Motor neuron (in vitro differentiated cells): ENCODE data around the gene ZNF445. TPM values are rescaled to one million over a fixed set of nuclear protein-coding genes. Genes with fewer than 3 reads are reported as not detected.
A peak's percentile ranks its signal among the peaks of the same experiment; 100 is the strongest.

Source experiments
- ATAC-seq, 8 experiments: fragments of 200-7000 bp; cut with Tn5 transposase; replicated peaks in 6 of 8; 2 replicates each; pipeline ENCODE4 v1.8.0; 2021; ENCODE audit warnings: mild to moderate bottlenecking in 8 of 8, moderate library complexity in 8 of 8
- H3K27ac ChIP-seq, 2 donors: fragments of 250-450 bp; sonication (Bioruptor Pico); 2 replicates each; pipeline ENCODE4 v1.9.0; 2021; ENCODE audit warnings: antibody characterized with exemption in 2 of 2, mild to moderate bottlenecking in 2 of 2, moderate library complexity in 1 of 2
- H3K4me1 ChIP-seq, 2 donors: fragments of 250-450 bp; sonication (Bioruptor Pico); replicated peaks in 1 of 2; 2 replicates each; pipeline ENCODE4 v1.6.1; 2021; ENCODE audit warnings: antibody characterized with exemption in 2 of 2, mild to moderate bottlenecking in 2 of 2, moderate library complexity in 1 of 2
- H3K4me3 ChIP-seq, 5 donors: fragments of 250-450 bp; sonication (Bioruptor Pico); 2 replicates each; pipeline ENCODE4 v1.9.0; 2021; ENCODE audit warnings: antibody characterized with exemption in 5 of 5, mild to moderate bottlenecking in 5 of 5, moderate library complexity in 4 of 5
- WGBS, 10 experiments: fragments of 450-650 bp; shearing (Covaris generic); methylation state at CpG; one replicate each; pipeline ENCODE4 v1.0.0; 2022; 5-methylcytosine and 5-hydroxymethylcytosine counted together
- in situ Hi-C, 9 experiments: fragments of 400-800 bp; cut with MboI; loops; one replicate each; pipeline ENCODE4 v1.15.0; 2021; ENCODE audit warnings: low sequenced_read_pairs in 9 of 9, low pct_unique_long_range_greater_than_20kb in 2 of 9; ENCODE audit not compliant: unreplicated experiment in 9 of 9
- total RNA-seq, 8 experiments: library from RNA; unstranded; fragments of 300-600 nt; gene quantifications; 2 replicates each; pipeline versions ENCODE4 v1.2.3 to v1.2.4, GENCODE V29; 2022

The ZNF445 gene
- total RNA-seq, 8 experiments from 2014 or later = 3.4 to 19.6 (median 15.7) TPM

DNA sequence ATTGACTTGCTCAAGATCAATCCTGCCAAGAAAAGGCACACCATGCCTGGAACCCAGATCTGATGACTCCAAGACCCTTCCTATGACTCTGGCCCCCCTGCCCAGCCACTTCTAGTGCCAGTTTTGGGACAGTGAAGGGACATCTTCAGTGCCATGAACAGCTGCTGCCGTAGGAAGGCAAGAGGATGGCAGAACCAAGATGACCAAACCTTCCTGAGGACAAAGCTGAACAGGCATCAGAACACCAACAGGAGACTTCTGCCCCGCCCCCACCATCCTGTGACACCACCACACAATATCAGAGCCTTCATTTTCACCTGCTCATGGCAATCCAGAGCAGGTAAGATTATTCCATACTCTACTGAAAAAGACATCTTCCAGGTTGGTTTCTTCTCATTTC lies 33.0 kb downstream of the ZNF445 start:
- in situ Hi-C loops = no loop called here
- ATAC-seq = no peak
- H3K27ac ChIP-seq = no peak overlapping the region
- H3K4me1 ChIP-seq = no peaks in the 10 kb centered on the region
- H3K4me3 ChIP-seq = no peak overlapping the region
- 94 to 100% (median 100%) methylated on average over 1 to 2 of the region's 2 CpGs; no CpG with 5 or more reads in 5 of the 10 experiments for WGBS, 10 experiments

DNA sequence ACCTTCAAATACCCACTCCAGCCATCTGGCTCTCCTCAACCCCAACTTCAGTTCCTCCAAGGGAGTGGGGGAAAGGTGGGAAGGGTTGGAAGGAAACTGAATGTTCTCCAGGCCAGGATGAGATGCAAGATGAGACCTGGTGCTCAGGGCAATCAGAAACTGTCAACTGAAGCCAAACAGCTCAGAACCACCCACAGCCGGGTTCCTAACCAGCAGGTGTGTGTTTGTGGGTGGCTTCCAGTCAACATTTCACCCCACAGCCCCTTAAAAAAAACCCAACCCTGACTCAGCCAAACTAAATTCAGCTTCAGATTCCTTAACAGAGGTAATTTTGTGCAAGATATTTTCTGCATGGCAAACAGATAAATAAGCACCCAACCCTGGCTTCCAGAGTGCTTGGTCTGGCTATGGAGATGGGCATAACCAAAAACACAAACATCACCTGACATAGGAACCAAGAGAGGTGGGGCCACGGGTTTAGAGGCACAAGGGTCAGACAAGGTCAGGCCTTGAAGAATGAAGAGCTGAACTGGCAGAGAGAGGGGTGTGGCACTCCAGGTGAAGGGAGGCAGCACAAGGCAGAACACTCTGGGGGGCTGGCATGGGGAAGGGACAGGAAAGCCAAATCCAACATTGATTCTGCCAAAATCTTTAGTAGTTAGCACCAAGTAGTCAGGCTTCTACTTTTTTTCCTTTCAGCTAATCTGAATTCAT lies 34.7 kb downstream of the ZNF445 start:
- H3K27ac ChIP-seq = no peak overlapping the region
- no peak overlapping the region for H3K4me3 ChIP-seq
- in situ Hi-C loops = no loop called here
- no peaks in the 10 kb centered on the region for H3K4me1 ChIP-seq
- WGBS, 10 experiments = 71 to 100% (median 100%) methylated on average over 1 to 2 of the region's 2 CpGs; no CpG with 5 or more reads in 7 of the 10 experiments
- ATAC-seq = no peak

DNA sequence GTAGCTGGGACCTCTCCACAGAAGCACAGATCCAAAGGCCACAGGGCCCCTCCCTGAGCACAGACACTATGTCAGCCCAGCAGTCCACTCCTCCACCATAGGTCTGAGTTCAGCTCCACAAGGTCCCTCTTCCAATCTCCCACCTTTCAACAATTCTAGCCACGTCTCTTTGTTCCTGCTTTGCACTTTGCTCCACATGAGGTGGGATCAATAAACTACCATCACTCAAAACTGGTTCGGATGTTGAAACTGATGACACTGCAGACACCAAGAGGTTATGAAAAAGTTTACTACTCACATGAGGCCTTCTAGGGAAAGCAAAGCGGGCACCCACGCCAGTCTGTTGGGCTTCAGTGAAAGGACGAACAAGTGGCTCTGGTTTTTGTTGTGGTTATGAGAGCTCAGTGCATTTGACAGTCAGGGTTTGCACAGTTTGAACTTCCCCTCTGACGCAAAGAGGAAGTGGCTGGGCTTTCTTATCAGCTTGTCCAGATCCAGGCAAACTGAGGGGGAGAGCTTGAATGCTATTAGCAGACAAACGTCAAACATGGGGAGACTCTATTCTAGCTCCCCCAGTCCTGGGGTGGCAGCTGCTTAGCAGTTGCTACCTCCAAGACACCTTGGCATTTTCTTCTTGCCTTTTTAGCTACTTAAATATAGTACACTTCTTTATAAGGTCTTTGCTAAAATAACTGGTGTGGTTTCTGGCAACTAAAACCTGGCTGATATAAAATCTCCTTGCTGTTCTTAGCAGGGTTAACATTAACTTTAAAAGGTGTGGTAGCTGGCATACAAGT lies 37.8 kb downstream of the ZNF445 start:
- ATAC-seq = no peak
- WGBS, 10 experiments = 20 to 100% (median 85%) methylated on average over 1 to 6 of the region's 7 CpGs; no CpG with 5 or more reads in 2 of the 10 experiments
- H3K27ac ChIP-seq = no peak overlapping the region
- H3K4me1 ChIP-seq = no peaks in the 10 kb centered on the region
- in situ Hi-C loops = no loop called here
- no peak overlapping the region for H3K4me3 ChIP-seq

DNA sequence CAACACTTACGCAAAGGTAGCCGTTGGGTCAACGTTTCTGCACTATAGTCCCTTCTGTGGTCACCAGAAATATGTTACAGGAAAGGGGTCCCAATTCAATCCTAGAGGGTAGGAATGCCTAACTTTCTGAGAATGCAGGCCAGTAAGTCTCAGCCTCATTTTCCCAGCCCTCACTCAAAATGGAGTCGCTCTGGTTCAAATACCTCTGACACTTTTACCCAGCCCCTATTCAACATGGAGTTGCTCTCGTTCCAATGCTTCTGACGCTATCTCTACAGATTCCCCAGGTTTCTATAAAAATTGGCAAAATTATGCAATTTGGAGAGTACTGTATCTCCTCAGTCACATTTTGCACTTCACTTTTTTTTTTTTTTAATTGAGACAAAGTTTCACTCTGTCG lies 39.7 kb downstream of the ZNF445 start:
- H3K27ac ChIP-seq = no peak overlapping the region
- H3K4me1 ChIP-seq = no peaks in the 10 kb centered on the region
- in situ Hi-C loops = no loop called here
- no peak overlapping the region for H3K4me3 ChIP-seq
- ATAC-seq = no peak
- WGBS, 10 experiments = 81 to 100% (median 96%) methylated on average over 1 to 5 of the region's 7 CpGs; no CpG with 5 or more reads in 5 of the 10 experiments

DNA sequence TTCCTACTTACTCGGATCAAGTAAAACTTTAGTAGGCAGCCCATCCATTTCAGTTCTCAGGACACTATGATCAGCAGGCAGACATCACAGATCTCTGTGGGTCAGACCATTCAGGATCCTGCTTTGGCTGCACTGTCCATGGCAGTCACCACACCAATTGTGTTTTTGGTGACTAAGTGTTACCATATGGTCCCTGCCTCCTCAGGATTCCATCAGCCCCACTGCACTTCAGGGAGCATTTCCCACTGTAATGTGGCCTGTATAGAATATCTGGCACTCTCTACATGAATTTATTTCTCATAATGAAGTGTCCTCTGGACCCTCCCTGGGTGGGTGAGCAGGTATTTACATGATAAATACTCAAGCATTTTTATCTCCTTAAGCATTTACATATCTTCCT lies 41.3 kb downstream of the ZNF445 start:
- in situ Hi-C loops = no loop called here
- Histone ChIP-seq H3K4me1 (no peaks in the 10 kb centered on the region), H3K4me3 (no peak overlapping the region), H3K27ac (no peak overlapping the region)
- peak in 3 of 8 experiments; percentile 59 to 68 (median 65) for ATAC-seq
- 0 to 100% (median 67%) methylated on average over 1 of the region's 1 CpG; no CpG with 5 or more reads in 5 of the 10 experiments for WGBS, 10 experiments

DNA sequence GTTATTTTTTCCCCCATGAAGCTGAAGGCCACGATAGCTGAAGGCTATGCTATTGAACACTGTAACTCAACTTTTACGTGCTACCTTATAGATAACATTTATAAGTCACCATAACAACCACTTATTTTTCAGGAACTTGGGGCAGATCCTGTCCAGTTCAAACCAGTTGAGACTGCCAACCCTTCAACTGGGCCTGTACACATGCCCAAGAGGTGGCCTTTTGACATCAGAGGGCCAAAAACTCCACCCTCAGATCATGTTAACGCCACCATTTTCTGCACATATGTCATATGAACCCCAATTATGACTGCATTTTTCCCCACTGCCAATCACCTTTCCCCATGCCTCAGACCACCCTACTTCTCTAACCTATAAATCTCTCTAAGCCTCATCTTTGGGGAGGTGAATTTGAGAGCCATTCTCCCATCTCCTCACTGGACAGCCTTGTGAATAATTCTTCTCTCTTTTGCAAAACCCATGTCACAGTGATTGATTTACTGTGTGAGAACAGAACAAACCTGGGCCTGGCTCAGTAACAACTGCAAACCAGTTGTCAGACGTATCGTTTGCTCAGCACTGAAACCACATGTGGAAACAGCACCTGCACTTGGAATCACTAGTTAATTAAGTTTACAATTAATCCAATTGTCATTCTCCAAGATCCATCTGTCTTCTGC lies 42.5 kb downstream of the ZNF445 start:
- H3K27ac ChIP-seq = no peak overlapping the region
- in situ Hi-C loops = no loop called here
- no peak for ATAC-seq

DNA sequence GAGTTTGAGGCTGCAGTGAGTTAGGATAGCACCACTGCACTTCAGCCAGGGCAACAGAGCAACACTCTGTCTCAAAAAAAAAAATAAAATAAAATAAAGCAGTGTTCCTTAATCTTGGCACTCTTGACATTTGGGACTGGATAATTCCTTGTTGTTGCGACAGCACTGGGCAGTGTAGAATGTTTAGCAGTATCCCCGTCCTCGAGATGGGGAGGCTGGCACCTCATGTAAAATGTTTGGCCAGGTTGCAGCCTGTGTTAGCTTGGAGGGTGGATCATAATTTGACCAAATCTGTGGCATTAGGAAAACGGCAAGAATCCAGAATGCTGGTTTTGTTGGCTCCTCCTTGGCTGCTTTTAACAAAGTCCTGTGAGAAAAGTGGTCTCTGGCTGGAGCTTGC lies 47.0 kb downstream of the ZNF445 start:
- H3K4me3 ChIP-seq = no peak overlapping the region
- H3K4me1 ChIP-seq = no peaks in the 10 kb centered on the region
- in situ Hi-C loops = no loop called here
- ATAC-seq = no peak
- H3K27ac ChIP-seq = no peak overlapping the region
- WGBS, 10 experiments = 0 to 100% (median 75%) methylated on average over 1 to 4 of the region's 4 CpGs; no CpG with 5 or more reads in 1 of the 10 experiments

More for the DNA sequence above, 42.5 kb downstream of the ZNF445 start:
- 49 to 100% (median 93%) methylated on average over 1 to 4 of the region's 5 CpGs; no CpG with 5 or more reads in 2 of the 10 experiments for WGBS, 10 experiments
- H3K4me3 ChIP-seq = no peak overlapping the region
- H3K4me1 ChIP-seq = no peaks in the 10 kb centered on the region

DNA sequence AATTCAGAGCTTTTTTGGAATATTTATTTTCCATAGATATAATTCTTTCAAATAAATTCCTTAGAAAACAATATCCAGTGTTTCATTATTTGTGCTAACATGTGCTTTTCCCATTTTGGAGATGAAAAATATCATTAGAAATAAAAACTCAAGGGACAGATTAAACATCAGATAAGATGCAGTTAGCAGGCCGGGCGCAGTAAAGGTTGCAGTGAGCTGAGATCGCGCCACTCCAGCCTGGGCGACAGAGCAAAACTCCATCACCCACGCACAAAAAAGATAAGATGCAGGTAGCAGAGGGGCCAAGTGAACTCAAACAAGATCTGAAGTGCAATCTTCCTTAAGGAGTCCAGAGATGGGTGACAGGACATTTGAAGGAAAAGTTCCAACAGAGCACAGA lies 48.0 kb downstream of the ZNF445 start:
- 74 to 97% (median 91%) methylated on average over 2 to 6 of the region's 6 CpGs; no CpG with 5 or more reads in 1 of the 10 experiments for WGBS, 10 experiments
- no peak overlapping the region for H3K4me3 ChIP-seq
- no peaks in the 10 kb centered on the region for H3K4me1 ChIP-seq
- no peak overlapping the region for H3K27ac ChIP-seq
- no peak for ATAC-seq
- in situ Hi-C loops = no loop called here

DNA sequence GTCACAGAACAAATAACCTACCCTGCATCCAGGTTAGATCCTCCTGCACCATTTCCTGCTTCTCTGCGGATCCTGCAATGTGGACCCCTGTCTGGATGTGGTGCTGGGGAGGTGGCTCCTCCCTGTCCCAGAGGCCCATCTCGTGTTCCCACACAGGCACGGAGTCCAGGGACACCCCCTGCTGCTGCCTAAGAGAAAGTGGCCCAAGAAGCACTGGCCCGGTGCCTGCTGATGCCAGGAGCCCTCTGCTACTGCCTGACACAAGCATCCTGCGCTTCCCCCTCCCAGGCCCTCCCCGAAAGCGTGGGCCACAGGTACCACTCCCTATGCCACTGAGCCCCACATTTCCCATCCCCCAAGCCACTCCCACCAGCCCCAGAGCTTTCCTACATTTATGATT lies 48.6 kb downstream of the ZNF445 start:
- WGBS, 10 experiments = 70% methylated on average over 2 of the region's 7 CpGs; no CpG with 5 or more reads in 9 of the 10 experiments
- in situ Hi-C loops = no loop called here
- no peak overlapping the region for H3K27ac ChIP-seq
- no peak overlapping the region for H3K4me3 ChIP-seq
- no peak for ATAC-seq
- H3K4me1 ChIP-seq = no peaks in the 10 kb centered on the region

DNA sequence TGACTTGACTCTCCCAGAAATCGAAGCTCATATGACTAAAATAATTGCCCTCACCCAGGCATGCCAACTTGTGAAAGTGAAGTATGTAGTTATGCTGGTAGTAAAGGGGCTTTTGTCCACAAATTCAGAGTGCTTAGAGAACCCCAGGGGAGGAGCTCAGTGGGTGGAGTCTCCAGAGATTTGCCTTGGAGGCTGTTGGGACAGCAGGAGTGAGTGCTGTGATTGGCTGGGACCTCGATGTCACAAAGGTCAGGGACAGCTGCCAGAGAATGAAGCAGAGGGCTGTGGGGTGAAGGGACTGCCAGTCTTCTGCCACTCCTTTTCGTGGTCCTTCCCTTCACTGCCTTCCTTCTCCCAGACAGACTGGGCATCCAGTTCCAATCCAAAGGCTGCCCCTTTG lies 49.8 kb downstream of the ZNF445 start:
- no peak overlapping the region for H3K27ac ChIP-seq
- WGBS, 10 experiments = 20 to 83% (median 60%) methylated on average over 1 to 3 of the region's 3 CpGs; no CpG with 5 or more reads in 5 of the 10 experiments
- in situ Hi-C loops = no loop called here
- ATAC-seq = no peak
- H3K4me1 ChIP-seq = no peaks in the 10 kb centered on the region
- H3K4me3 ChIP-seq = no peak overlapping the region

DNA sequence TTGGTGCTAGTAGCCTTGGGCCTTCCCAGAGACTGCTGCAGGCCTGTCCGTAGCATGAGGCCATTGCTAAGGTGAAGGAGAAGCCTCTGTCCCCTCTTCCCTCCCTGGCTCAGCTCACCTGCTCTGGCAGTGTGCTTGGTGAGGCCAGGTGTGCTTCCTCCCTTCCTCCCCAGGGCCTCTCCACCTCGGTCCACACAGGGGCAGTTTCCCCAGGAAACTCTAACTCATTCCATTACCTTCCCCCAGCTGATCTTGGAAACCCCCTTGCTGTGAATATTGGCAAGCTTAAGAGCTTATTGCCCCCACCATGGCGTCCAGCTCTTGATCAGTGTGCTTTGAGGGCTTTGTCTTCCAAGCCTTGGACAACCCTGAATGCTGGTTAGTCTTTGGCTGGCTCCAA lies 52.7 kb downstream of the ZNF445 start:
- no peak overlapping the region for H3K27ac ChIP-seq
- H3K4me3 ChIP-seq = no peak overlapping the region
- 0 to 100% (median 40%) methylated on average over 1 to 3 of the region's 3 CpGs; no CpG with 5 or more reads in 3 of the 10 experiments for WGBS, 10 experiments
- in situ Hi-C loops = no loop called here
- H3K4me1 ChIP-seq = no peaks in the 10 kb centered on the region
- ATAC-seq = no peak

DNA sequence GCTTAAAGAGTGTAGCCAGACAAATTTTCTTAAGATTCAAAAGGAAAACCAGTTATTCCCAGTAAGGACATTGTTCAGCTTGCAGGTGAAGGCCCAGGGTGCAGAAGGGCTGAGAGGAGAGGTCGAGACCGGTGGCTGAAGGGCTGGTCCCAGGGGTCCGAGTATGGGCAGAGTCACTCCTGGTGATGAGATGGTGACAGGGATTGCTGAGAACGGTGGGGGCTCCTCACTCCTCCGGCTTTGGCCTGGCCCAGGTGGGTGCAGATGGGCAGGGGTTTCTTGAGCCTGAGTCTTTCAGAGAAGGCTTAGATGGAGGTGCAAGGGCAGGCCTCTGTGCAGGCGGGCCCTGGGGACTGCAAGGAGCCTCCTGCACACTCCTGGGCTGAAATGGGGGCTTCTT lies 56.2 kb downstream of the ZNF445 start:
- in situ Hi-C loops = no loop called here
- no peak for ATAC-seq
- no peaks in the 10 kb centered on the region for H3K4me1 ChIP-seq

DNA sequence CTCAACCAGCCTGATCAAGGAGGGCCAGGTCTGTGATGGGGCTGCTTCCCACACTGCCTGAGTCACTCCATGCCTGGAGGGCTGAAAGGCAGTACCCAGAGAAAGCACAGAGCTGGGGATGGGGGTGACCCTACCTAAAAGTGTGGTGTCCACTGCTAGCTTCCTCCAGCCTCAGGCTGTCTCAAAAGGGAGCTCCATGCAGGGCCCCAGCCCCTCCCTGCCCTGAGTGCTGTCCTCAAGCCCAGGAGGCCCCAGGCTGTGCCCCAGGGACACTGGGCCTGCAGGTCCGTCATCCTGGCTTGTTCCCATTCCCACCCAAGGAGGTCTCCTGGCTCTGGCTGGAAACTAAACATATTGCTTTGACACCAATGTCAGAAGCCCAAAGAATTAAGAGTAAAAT lies 56.8 kb downstream of the ZNF445 start:
- ATAC-seq = no peak
- in situ Hi-C loops = no loop called here
- no peak overlapping the region for H3K27ac ChIP-seq
- H3K4me1 ChIP-seq = no peaks in the 10 kb centered on the region
- H3K4me3 ChIP-seq = no peak overlapping the region
- 83% methylated on average over 1 of the region's 1 CpG; no CpG with 5 or more reads in 9 of the 10 experiments for WGBS, 10 experiments

More for the DNA sequence above, 56.2 kb downstream of the ZNF445 start:
- WGBS, 10 experiments = 80 to 89% methylated on average over 3 to 4 of the region's 6 CpGs; no CpG with 5 or more reads in 8 of the 10 experiments
- Histone ChIP-seq H3K4me3 (no peak overlapping the region), H3K27ac (no peak overlapping the region)
